ENCODE data around the gene KRTAP20-1. TPM values are rescaled to one million over a fixed set of nuclear protein-coding genes. Genes with fewer than 3 reads are reported as not detected.

KRTAP20-1 gene
- polyA plus RNA-seq, 1 donor: not detected

GRCh38 chr21:30646904-30647414 is 30.7 kb downstream of the KRTAP20-1 start:
- no peak for DNase-seq

GRCh38 chr21:30652891-30653290 is 36.7 kb downstream of the KRTAP20-1 start:
- DNase-seq: no peak

Other genes with a start within 250 kb of the KRTAP20-1 start
- gene KRTAP13-2, start 244.2 kb upstream of the KRTAP20-1 start, polyA plus RNA-seq (ENCODE audit: insufficient read length): not detected
- not detected for gene KRTAP13-1, start 220.4 kb upstream of the KRTAP20-1 start, polyA plus RNA-seq (ENCODE audit: insufficient read length)
- not detected for gene KRTAP13-3, start 190.5 kb upstream of the KRTAP20-1 start, polyA plus RNA-seq (ENCODE audit: insufficient read length)
- gene KRTAP13-4, start 186.2 kb upstream of the KRTAP20-1 start, polyA plus RNA-seq (ENCODE audit: insufficient read length): not detected
- gene KRTAP15-1, start 176.2 kb upstream of the KRTAP20-1 start, polyA plus RNA-seq (ENCODE audit: insufficient read length): not detected
- not detected for gene KRTAP19-1, start 136.1 kb upstream of the KRTAP20-1 start, polyA plus RNA-seq (ENCODE audit: insufficient read length)
- gene KRTAP19-2, start 129.0 kb upstream of the KRTAP20-1 start, polyA plus RNA-seq (ENCODE audit: insufficient read length): not detected
- not detected for gene KRTAP19-3, start 124.4 kb upstream of the KRTAP20-1 start, polyA plus RNA-seq (ENCODE audit: insufficient read length)
- gene KRTAP19-4, start 119.3 kb upstream of the KRTAP20-1 start, polyA plus RNA-seq (ENCODE audit: insufficient read length): not detected
- not detected for gene KRTAP19-5, start 114.3 kb upstream of the KRTAP20-1 start, polyA plus RNA-seq (ENCODE audit: insufficient read length)
- gene KRTAP19-6, start 74.6 kb upstream of the KRTAP20-1 start, polyA plus RNA-seq (ENCODE audit: insufficient read length): not detected
- gene KRTAP19-7, start 55.1 kb upstream of the KRTAP20-1 start, polyA plus RNA-seq (ENCODE audit: insufficient read length): not detected
- gene KRTAP22-2, start 26.0 kb upstream of the KRTAP20-1 start, polyA plus RNA-seq (ENCODE audit: insufficient read length): not detected
- not detected for gene KRTAP6-3, start 24.0 kb upstream of the KRTAP20-1 start, polyA plus RNA-seq (ENCODE audit: insufficient read length)
- gene KRTAP6-2, start 17.5 kb upstream of the KRTAP20-1 start, polyA plus RNA-seq (ENCODE audit: insufficient read length): not detected
- not detected for gene KRTAP22-1, start 15.3 kb upstream of the KRTAP20-1 start, polyA plus RNA-seq (ENCODE audit: insufficient read length)
- not detected for gene KRTAP6-1, start 2.5 kb upstream of the KRTAP20-1 start, polyA plus RNA-seq (ENCODE audit: insufficient read length)
- gene KRTAP20-4, start 4.2 kb downstream of the KRTAP20-1 start, polyA plus RNA-seq (ENCODE audit: insufficient read length): not detected
- gene KRTAP20-2, start 18.8 kb downstream of the KRTAP20-1 start, polyA plus RNA-seq (ENCODE audit: insufficient read length): not detected
- gene KRTAP20-3, start 26.4 kb downstream of the KRTAP20-1 start, polyA plus RNA-seq (ENCODE audit: insufficient read length): not detected
- not detected for gene KRTAP21-3, start 102.4 kb downstream of the KRTAP20-1 start, polyA plus RNA-seq (ENCODE audit: insufficient read length)
- not detected for gene KRTAP21-2, start 130.8 kb downstream of the KRTAP20-1 start, polyA plus RNA-seq (ENCODE audit: insufficient read length)
- not detected for gene KRTAP21-1, start 139.0 kb downstream of the KRTAP20-1 start, polyA plus RNA-seq (ENCODE audit: insufficient read length)
- gene KRTAP8-1, start 196.8 kb downstream of the KRTAP20-1 start, polyA plus RNA-seq (ENCODE audit: insufficient read length): not detected
- not detected for gene KRTAP7-1, start 213.3 kb downstream of the KRTAP20-1 start, polyA plus RNA-seq (ENCODE audit: insufficient read length)